OCI-LY3 (cell line): Measurements from ENCODE around the gene SLMAP.

Source experiments
- H2AFZ ChIP-seq: fragments of 200-600, 300-600 bp; shearing (Covaris generic); 2 replicates; pipeline ENCODE4 v1.6.0; 2014; ENCODE audit warnings: antibody characterized with exemption, low read depth, low read length
- H3K27ac ChIP-seq: fragments of 200-600, 300-600 bp; sonication (generic); 2 replicates; pipeline ENCODE4 v1.5.1; 2014; ENCODE audit warnings: mild to moderate bottlenecking, low read length, moderate library complexity, mixed read lengths
- H3K27me3 ChIP-seq: fragments of 200-600, 300-600 bp; sonication (generic); 2 replicates; pipeline ENCODE4 v1.6.1; 2014; ENCODE audit warnings: low read depth, low read length, mixed read lengths
- H3K36me3 ChIP-seq: fragments of 200-600, 300-600 bp; sonication (generic); replicated peaks from 2 replicates; pipeline ENCODE3; 2014; ENCODE audit warnings: low read depth, low read length, mixed read lengths
- H3K4me1 ChIP-seq: fragments of 300-600, 200-600 bp; sonication (generic); 2 replicates; pipeline ENCODE4 v1.6.1; 2014; ENCODE audit warnings: low read length, mixed read lengths
- H3K4me2 ChIP-seq: fragments of 200-600, 300-600 bp; sonication (generic); 2 replicates; pipeline ENCODE4 v1.6.1; 2014; ENCODE audit warnings: low read length, mixed read lengths
- H3K4me3 ChIP-seq: fragments of 300-600, 200-600 bp; sonication (generic); 2 replicates; pipeline ENCODE4 v1.5.1; 2014; ENCODE audit warnings: antibody characterized with exemption, mild to moderate bottlenecking, low read length, moderate library complexity
- H3K79me2 ChIP-seq: fragments of 300-600, 200-600 bp; shearing (Covaris generic); 2 replicates; pipeline ENCODE4 v1.6.1; 2014; ENCODE audit warnings: mild to moderate bottlenecking, low read length, mixed read lengths
- H3K9ac ChIP-seq: fragments of 300-600, 200-600 bp; shearing (Covaris generic); 2 replicates; pipeline ENCODE4 v1.6.0; 2014; ENCODE audit warnings: mild to moderate bottlenecking, low read length, moderate library complexity
- H3K9me3 ChIP-seq: fragments of 200-600, 300-600 bp; shearing (Covaris generic); 2 replicates; pipeline ENCODE4 v1.6.1; 2014; ENCODE audit warnings: low read length, mixed read lengths; ENCODE audit not compliant: insufficient read depth
- H4K20me1 ChIP-seq: fragments of 200-600, 300-600 bp; sonication (generic); 2 replicates; pipeline ENCODE4 v1.6.1; 2016; ENCODE audit warnings: low read length, mixed read lengths; ENCODE audit not compliant: insufficient read depth
- EZH2phosphoT487 ChIP-seq: fragments of 200-600 bp; shearing (Covaris generic); IDR thresholded peaks from 2 replicates; pipeline ENCODE4 v1.6.1; 2018; ENCODE audit warnings: antibody characterized with exemption, mixed run types, low read depth
- TF ChIP-seq, protein P1 (sequence below): fragments of 200-600, 300-600 bp; sonication (generic); IDR thresholded peaks from 2 replicates; pipeline ENCODE4 v1.5.1; 2014; ENCODE audit warnings: antibody characterized with exemption, low read length, low read depth

SLMAP gene

GRCh38 chr3:57903124-57903890, 147.2 kb downstream of the SLMAP start:
- H3K9ac ChIP-seq, result no peak overlapping the region
- H4K20me1 ChIP-seq, result no peaks in the 10 kb centered on the region
- no peaks in the 10 kb centered on the region for H3K4me1 ChIP-seq
- H3K4me2 ChIP-seq, result no peak overlapping the region
- no peak overlapping the region for H3K4me3 ChIP-seq
- H3K9me3 ChIP-seq, result no peaks in the 10 kb centered on the region
- no peak overlapping the region for H2AFZ ChIP-seq
- no peak overlapping the region for H3K27ac ChIP-seq
- no peaks in the 10 kb centered on the region for H3K27me3 ChIP-seq
- no peaks in the 10 kb centered on the region for H3K79me2 ChIP-seq
- H3K36me3 ChIP-seq, result no peaks in the 10 kb centered on the region
- TF ChIP-seq, protein P1, sequence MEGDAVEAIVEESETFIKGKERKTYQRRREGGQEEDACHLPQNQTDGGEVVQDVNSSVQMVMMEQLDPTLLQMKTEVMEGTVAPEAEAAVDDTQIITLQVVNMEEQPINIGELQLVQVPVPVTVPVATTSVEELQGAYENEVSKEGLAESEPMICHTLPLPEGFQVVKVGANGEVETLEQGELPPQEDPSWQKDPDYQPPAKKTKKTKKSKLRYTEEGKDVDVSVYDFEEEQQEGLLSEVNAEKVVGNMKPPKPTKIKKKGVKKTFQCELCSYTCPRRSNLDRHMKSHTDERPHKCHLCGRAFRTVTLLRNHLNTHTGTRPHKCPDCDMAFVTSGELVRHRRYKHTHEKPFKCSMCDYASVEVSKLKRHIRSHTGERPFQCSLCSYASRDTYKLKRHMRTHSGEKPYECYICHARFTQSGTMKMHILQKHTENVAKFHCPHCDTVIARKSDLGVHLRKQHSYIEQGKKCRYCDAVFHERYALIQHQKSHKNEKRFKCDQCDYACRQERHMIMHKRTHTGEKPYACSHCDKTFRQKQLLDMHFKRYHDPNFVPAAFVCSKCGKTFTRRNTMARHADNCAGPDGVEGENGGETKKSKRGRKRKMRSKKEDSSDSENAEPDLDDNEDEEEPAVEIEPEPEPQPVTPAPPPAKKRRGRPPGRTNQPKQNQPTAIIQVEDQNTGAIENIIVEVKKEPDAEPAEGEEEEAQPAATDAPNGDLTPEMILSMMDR, result no peak
- no peak for TF ChIP-seq EZH2phosphoT487

DNA sequence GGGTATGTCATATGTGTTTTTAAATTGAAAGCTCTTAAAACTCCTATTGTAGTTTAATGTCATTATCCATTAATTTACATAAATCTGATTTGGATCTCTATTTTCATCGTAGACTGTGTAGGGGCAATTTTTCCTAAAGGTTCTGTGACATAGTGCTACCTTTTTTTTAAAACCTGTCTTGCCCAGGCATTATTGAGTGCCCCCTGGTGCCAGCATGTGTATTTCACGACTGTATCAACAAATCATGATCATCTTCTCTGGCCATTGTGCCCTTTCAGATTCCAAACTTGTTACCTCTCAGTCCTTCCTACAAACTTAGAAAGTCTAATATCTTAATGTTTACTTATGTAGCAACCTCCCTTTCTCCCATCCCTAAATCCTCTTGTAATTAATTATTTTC, 154.9 kb downstream of the SLMAP start:
- Histone ChIP-seq H4K20me1 (no peaks in the 10 kb centered on the region), H3K36me3 (peaks cover 12% of the 10 kb centered on the region), H3K27me3 (no peaks in the 10 kb centered on the region), H2AFZ (no peak overlapping the region), H3K27ac (no peak overlapping the region), H3K9ac (no peak overlapping the region), H3K4me2 (no peak overlapping the region), H3K4me1 (no peaks in the 10 kb centered on the region), H3K9me3 (no peaks in the 10 kb centered on the region), H3K4me3 (no peak overlapping the region), H3K79me2 (no peaks in the 10 kb centered on the region)
- no peak for TF ChIP-seq EZH2phosphoT487
- TF ChIP-seq, protein P1, result peak; percentile 51

DNA sequence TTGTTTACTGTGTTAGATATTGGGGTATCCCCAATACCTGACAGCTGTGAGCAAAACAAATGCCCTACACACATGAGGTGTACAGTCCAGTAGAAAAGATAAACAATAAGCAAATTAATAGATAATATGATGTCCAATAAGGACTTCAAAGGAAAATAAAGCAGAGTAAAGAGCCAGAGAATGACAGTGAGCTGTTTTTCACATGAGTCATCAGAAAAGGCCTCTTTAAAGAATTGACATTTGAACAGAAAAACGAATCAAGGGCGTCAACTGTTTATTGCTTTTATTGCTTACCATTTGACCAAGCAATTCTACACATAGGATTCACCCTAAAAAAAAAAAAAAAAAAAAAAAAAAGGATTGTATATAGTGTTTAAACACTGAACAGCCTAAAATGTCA, 155.5 kb downstream of the SLMAP start:
- no peaks in the 10 kb centered on the region for H3K4me1 ChIP-seq
- H3K4me2 ChIP-seq, result no peak overlapping the region
- no peaks in the 10 kb centered on the region for H3K9me3 ChIP-seq
- no peak overlapping the region for H2AFZ ChIP-seq
- no peaks in the 10 kb centered on the region for H3K27me3 ChIP-seq
- H4K20me1 ChIP-seq, result no peaks in the 10 kb centered on the region
- H3K79me2 ChIP-seq, result no peaks in the 10 kb centered on the region
- H3K4me3 ChIP-seq, result no peak overlapping the region
- no peak overlapping the region for H3K27ac ChIP-seq
- no peak overlapping the region for H3K9ac ChIP-seq
- no peak for TF ChIP-seq EZH2phosphoT487
- TF ChIP-seq, protein P1, result no peak
- H3K36me3 ChIP-seq, result peaks cover 15% of the 10 kb centered on the region

- TF ChIP-seq, protein P1, result no peak
- no peak for TF ChIP-seq EZH2phosphoT487
- Histone ChIP-seq H3K36me3 (peaks cover 33% of the 10 kb centered on the region), H3K9ac (no peak overlapping the region), H3K9me3 (no peaks in the 10 kb centered on the region), H3K79me2 (no peaks in the 10 kb centered on the region), H4K20me1 (no peaks in the 10 kb centered on the region), H3K4me2 (no peak overlapping the region), H2AFZ (no peak overlapping the region), H3K27ac (no peak overlapping the region), H3K4me1 (no peaks in the 10 kb centered on the region), H3K4me3 (no peak overlapping the region), H3K27me3 (no peaks in the 10 kb centered on the region)
These were observed 161.5 kb downstream of the SLMAP start for GRCh38 chr3:57917601-57918000.
